B cell (primary cell): ENCODE measurements around the gene SAT1. TPM values are rescaled to one million over a fixed set of nuclear protein-coding genes. Genes with fewer than 3 reads are reported as not detected.
A peak's percentile ranks its signal among the peaks of the same experiment; 100 is the strongest.

ENCODE experiments used
- ATAC-seq: fragments of 200-7000 bp; cut with Tn5 transposase; one replicate; pipeline ENCODE4 v1.10.0; 2021; ENCODE audit warnings: low read depth, mild to moderate bottlenecking, moderate number of reproducible peaks, moderate library complexity
- CTCF ChIA-PET: fragments of 350-600 bp; sonication (Branson Sonifier 250); formaldehyde crosslinking; loops from one replicate; lab custom pipeline; 2021; ENCODE audit warnings: antibody characterized with exemption, inconsistent platforms; lab: Charles Lee
- POLR2A ChIA-PET: fragments of 350-600 bp; sonication (Branson Sonifier 250); formaldehyde crosslinking; loops from one replicate; lab custom pipeline; 2021; ENCODE audit warnings: antibody characterized with exemption; lab: Charles Lee
- DNase-seq: peaks from one replicate; pipeline ENCODE4 v3.0.0; 2013
- H2AFZ ChIP-seq: 2 replicates; pipeline ENCODE4 v1.6.1; 2012; ENCODE audit warnings: mild to moderate bottlenecking, low read depth, low read length; ENCODE audit not compliant: insufficient read depth, poor library complexity, severe bottlenecking
- H3K27ac ChIP-seq, 2 donors: 1 replicate in 1 of 2; 2 replicates in 1 of 2; pipeline ENCODE4 v1.5.1; 2012 to 2013; ENCODE audit warnings: low read length in 2 of 2, mild to moderate bottlenecking in 2 of 2, moderate library complexity in 1 of 2
- H3K27me3 ChIP-seq, 4 experiments: fragments of 200-600 bp in 1 of 4; sonication (generic) in 1 of 4; replicated peaks in 1 of 4; 1 replicate in 2 of 4; 2 replicates in 2 of 4; pipeline versions ENCODE4 v1.6.1 to v1.7.0; 2013 to 2016; ENCODE audit warnings: low read length in 3 of 4, mild to moderate bottlenecking in 2 of 4, mixed read lengths in 1 of 4, moderate library complexity in 1 of 4; ENCODE audit not compliant: insufficient read depth in 4 of 4, control insufficient read depth in 3 of 4; ENCODE audit errors: control extremely low read depth in 1 of 4
- H3K36me3 ChIP-seq, 2 experiments: replicated peaks in 1 of 2; 1 replicate in 1 of 2; 2 replicates in 1 of 2; pipeline versions ENCODE4 v1.6.1 to v1.7.1; 2013; ENCODE audit warnings: low read length in 1 of 2; ENCODE audit not compliant: insufficient read depth in 2 of 2, control insufficient read depth in 1 of 2; ENCODE audit errors: control extremely low read depth in 1 of 2, extremely low read depth in 1 of 2
- H3K4me1 ChIP-seq, 2 donors: fragments of 200-600 bp in 1 of 2; sonication (generic) in 1 of 2; 1 replicate in 1 of 2; 2 replicates in 1 of 2; pipeline versions ENCODE4 v1.5.1 to v1.6.1; 2013 to 2017; ENCODE audit warnings: low read length in 2 of 2; ENCODE audit not compliant: control insufficient read depth in 2 of 2, insufficient read depth in 2 of 2
- H3K4me2 ChIP-seq: replicated peaks from 2 replicates; pipeline ENCODE3; 2012; ENCODE audit warnings: mild to moderate bottlenecking, low read depth, low read length; ENCODE audit not compliant: poor library complexity, severe bottlenecking
- H3K4me3 ChIP-seq, 5 experiments: fragments of 200-600 bp in 1 of 5; sonication (generic) in 1 of 5; 1 replicate in 3 of 5; 2 replicates in 2 of 5; pipeline versions ENCODE4 v1.5.1 to v1.7.0; 2011 to 2016; ENCODE audit warnings: low read length in 4 of 5, mild to moderate bottlenecking in 4 of 5, low read depth in 2 of 5, control low read depth in 1 of 5, moderate library complexity in 1 of 5; ENCODE audit not compliant: insufficient read depth in 1 of 5; ENCODE audit errors: control extremely low read depth in 1 of 5, extremely low read depth in 1 of 5
- H3K79me2 ChIP-seq: fragments of 200-600 bp; sonication (generic); one replicate; pipeline ENCODE4 v1.6.0; 2016; ENCODE audit warnings: low read length; ENCODE audit not compliant: control insufficient read depth, insufficient read depth
- H3K9ac ChIP-seq: fragments of 200-600 bp; sonication (generic); 2 replicates; pipeline ENCODE4 v1.6.1; 2017; ENCODE audit warnings: mild to moderate bottlenecking, low read length, moderate library complexity
- H3K9me3 ChIP-seq, 3 donors: one replicate each; pipeline versions ENCODE4 v1.6.1 to v1.7.1; 2013; ENCODE audit warnings: low read length in 2 of 3; ENCODE audit not compliant: control insufficient read depth in 2 of 3, insufficient read depth in 1 of 3; ENCODE audit errors: control extremely low read depth in 1 of 3
- H4K20me1 ChIP-seq: 2 replicates; pipeline ENCODE4 v1.6.0; 2012; ENCODE audit warnings: mild to moderate bottlenecking, low read length; ENCODE audit not compliant: insufficient read depth, control insufficient read depth, poor library complexity, severe bottlenecking
- H3K27ac Mint-ChIP-seq: one replicate; pipeline ENCODE4 v1.8.0; 2021; ENCODE audit warnings: mixed read lengths
- H3K27me3 Mint-ChIP-seq: one replicate; pipeline ENCODE4 v1.8.0; 2021; ENCODE audit warnings: mixed read lengths
- H3K4me1 Mint-ChIP-seq: one replicate; pipeline ENCODE4 v1.8.0; 2021; ENCODE audit warnings: mixed read lengths
- H3K4me3 Mint-ChIP-seq: one replicate; pipeline ENCODE4 v1.8.0; 2021; ENCODE audit warnings: mixed read lengths
- H3K9me3 Mint-ChIP-seq: one replicate; pipeline ENCODE4 v1.8.0; 2022; ENCODE audit warnings: mixed read lengths; ENCODE audit not compliant: insufficient read depth
- EZH2 ChIP-seq: IDR thresholded peaks from 2 replicates; pipeline ENCODE4 v1.6.1; 2012; ENCODE audit warnings: borderline replicate concordance, low read depth, mild to moderate bottlenecking, moderate library complexity, low read length; ENCODE audit not compliant: insufficient read depth, poor library complexity, severe bottlenecking
- WGBS: methylation state at CpG from one replicate; pipeline ENCODE4 v1.1.5; 2013; ENCODE audit warnings: missing lambda C conversion rate; ENCODE audit not compliant: insufficient coverage; 5-methylcytosine and 5-hydroxymethylcytosine counted together
- intact Hi-C: fragments of 100-400 bp; cut with micrococcal nuclease; formaldehyde crosslinking; loops from one replicate; pipeline ENCODE4 v1.10.0; 2022
- polyA plus RNA-seq: library from polyadenylated mRNA; depleted of rRNA; stranded (reverse); fragments of >200 nt; gene quantifications from 2 replicates; pipeline ENCODE4 v1.2.3, GENCODE V29; 2012
- total RNA-seq, 2 donors: library from RNA; stranded (reverse); fragments of 120-200 nt in 1 of 2; gene quantifications; 1 replicate in 1 of 2; 2 replicates in 1 of 2; pipeline versions ENCODE4 v1.2.3 to v1.2.4, GENCODE V29; 2013 to 2022
- TF ChIP-seq, protein P1 (sequence below): fragments of 200-600 bp; IDR thresholded peaks from one replicate; pipeline ENCODE4 v1.8.0; 2022; ENCODE audit warnings: antibody characterized with exemption, mild to moderate bottlenecking

The SAT1 gene
- total and polyA plus RNA-seq, 2 donors (not counting 1 experiment from before 2014, with no cell fraction given), result 172 to 479 TPM

DNA sequence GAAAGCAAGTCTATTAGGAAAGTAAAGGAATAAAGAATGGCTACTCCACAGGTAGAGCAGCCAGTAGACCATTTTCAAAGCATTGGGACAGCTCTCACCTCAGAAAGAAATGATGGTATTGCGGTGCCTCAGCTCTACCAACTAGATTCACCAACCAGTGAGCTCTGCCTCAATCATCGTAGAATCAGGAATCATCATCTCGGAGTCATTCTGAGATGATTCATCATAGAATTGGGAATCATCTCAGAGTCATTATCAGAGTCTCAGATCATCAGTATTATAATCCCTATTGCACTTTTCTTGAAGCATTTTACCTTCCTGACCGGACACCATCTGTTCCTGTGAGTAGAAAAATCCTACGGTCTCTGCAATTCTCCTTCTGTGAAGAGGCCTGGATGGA lies 17.5 kb upstream of the SAT1 start:
- WGBS, result no CpG with 5 or more reads among the region's 5 CpGs
- H3K4me1 Mint-ChIP-seq, result peaks cover 3% of the 10 kb centered on the region
- ChIA-PET POLR2A (no interaction called here), CTCF (interaction anchor here (2.3 kb wide), 1 partner anchor 136 kb away, joined by 10 read pairs; no protein-coding TSS in a partner anchor)
- Histone ChIP-seq H3K9ac (no peak overlapping the region), H3K4me2 (no peak overlapping the region), H3K4me3 (no peak overlapping the region), H3K36me3 (no peaks in the 10 kb centered on the region), H3K27me3 (no peaks in the 10 kb centered on the region), H3K9me3 (no peaks in the 10 kb centered on the region), H3K27ac (no peak overlapping the region), H4K20me1 (no peaks in the 10 kb centered on the region), H3K79me2 (no peaks in the 10 kb centered on the region), H3K4me1 (no peaks in the 10 kb centered on the region), H2AFZ (no peak overlapping the region)
- no peak overlapping the region for H3K4me3 Mint-ChIP-seq
- no peaks in the 10 kb centered on the region for H3K27me3 Mint-ChIP-seq
- DNase-seq (no peak), ATAC-seq (no peak)
- H3K9me3 Mint-ChIP-seq, result no peaks in the 10 kb centered on the region
- intact Hi-C loops, result no loop called here
- TF ChIP-seq EZH2, result no peak
- TF ChIP-seq, protein P1, sequence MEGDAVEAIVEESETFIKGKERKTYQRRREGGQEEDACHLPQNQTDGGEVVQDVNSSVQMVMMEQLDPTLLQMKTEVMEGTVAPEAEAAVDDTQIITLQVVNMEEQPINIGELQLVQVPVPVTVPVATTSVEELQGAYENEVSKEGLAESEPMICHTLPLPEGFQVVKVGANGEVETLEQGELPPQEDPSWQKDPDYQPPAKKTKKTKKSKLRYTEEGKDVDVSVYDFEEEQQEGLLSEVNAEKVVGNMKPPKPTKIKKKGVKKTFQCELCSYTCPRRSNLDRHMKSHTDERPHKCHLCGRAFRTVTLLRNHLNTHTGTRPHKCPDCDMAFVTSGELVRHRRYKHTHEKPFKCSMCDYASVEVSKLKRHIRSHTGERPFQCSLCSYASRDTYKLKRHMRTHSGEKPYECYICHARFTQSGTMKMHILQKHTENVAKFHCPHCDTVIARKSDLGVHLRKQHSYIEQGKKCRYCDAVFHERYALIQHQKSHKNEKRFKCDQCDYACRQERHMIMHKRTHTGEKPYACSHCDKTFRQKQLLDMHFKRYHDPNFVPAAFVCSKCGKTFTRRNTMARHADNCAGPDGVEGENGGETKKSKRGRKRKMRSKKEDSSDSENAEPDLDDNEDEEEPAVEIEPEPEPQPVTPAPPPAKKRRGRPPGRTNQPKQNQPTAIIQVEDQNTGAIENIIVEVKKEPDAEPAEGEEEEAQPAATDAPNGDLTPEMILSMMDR, result no peak
- H3K27ac Mint-ChIP-seq, result peak overlapping the region; percentile 26

DNA sequence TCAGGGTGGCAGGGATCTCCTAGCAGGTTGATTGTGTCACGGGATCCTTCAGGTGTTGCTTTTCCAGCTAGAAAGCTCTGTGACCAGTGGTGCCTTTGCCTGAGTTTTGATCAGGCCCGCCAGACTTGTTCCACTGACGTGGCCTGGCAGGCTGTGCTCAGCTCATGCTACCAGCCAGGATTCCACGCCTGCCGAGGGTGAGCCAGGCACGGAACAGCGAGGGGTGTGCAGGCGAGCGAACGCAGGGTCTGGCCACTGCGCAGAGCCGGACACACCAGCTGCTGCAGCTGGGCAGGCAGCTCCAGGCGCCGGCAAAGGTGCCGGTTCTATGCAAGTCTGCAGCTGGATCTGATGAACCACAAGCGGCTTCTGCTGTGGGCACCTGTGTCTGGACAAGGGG lies 17.1 kb upstream of the SAT1 start:
- H3K27me3 Mint-ChIP-seq, result no peaks in the 10 kb centered on the region
- Histone ChIP-seq H3K36me3 (no peaks in the 10 kb centered on the region), H4K20me1 (no peaks in the 10 kb centered on the region), H3K4me3 (no peak overlapping the region), H3K27me3 (no peaks in the 10 kb centered on the region), H3K4me2 (no peak overlapping the region), H3K4me1 (no peaks in the 10 kb centered on the region), H3K9ac (no peak overlapping the region), H3K79me2 (no peaks in the 10 kb centered on the region), H3K9me3 (no peaks in the 10 kb centered on the region), H2AFZ (no peak overlapping the region), H3K27ac (no peak overlapping the region)
- DNase-seq, result no peak
- 99% methylated on average over 15 of the region's 16 CpGs for WGBS
- no peak for ATAC-seq
- ChIA-PET POLR2A (no interaction called here), CTCF (interaction anchor here (0.5 to 2.3 kb wide), 2 partner anchors 136 to 1787 kb away, joined by 3 to 10 read pairs; no protein-coding TSS in a partner anchor)
- no peak overlapping the region for H3K4me3 Mint-ChIP-seq
- H3K27ac Mint-ChIP-seq, result no peak overlapping the region
- no peaks in the 10 kb centered on the region for H3K9me3 Mint-ChIP-seq
- intact Hi-C loops, result no loop called here
- TF ChIP-seq EZH2, result no peak
- TF ChIP-seq, protein P1, result no peak
- peaks cover 3% of the 10 kb centered on the region for H3K4me1 Mint-ChIP-seq
